SU-DHL-6 (cell line): ENCODE data around the gene PPP3CA.

Experiments used
- H2AFZ ChIP-seq: fragments of 200-600 bp; sonication (generic); 2 replicates; pipeline ENCODE4 v1.6.1; 2014; ENCODE audit warnings: low read depth, mild to moderate bottlenecking, moderate library complexity, mixed read lengths, antibody characterized with exemption, low read length; ENCODE audit not compliant: severe bottlenecking
- H3F3A ChIP-seq: fragments of 200-600 bp; shearing (Covaris generic); 2 replicates; pipeline ENCODE4 v1.6.0; 2016; ENCODE audit warnings: antibody characterized with exemption, mild to moderate bottlenecking; ENCODE audit not compliant: insufficient read depth
- H3K27ac ChIP-seq: fragments of 200-600 bp; sonication (generic); 2 replicates; pipeline ENCODE4 v1.5.1; 2016; ENCODE audit warnings: low read depth, mild to moderate bottlenecking, low read length, moderate library complexity, mixed read lengths
- H3K27me3 ChIP-seq: fragments of 200-600 bp; sonication (generic), shearing (Covaris generic); 2 replicates; pipeline ENCODE4 v1.6.0; 2014; ENCODE audit warnings: mild to moderate bottlenecking, low read length
- H3K36me3 ChIP-seq: fragments of 200-600 bp; sonication (generic); 2 replicates; pipeline ENCODE4 v1.6.1; 2014; ENCODE audit warnings: mild to moderate bottlenecking, low read length, mixed read lengths
- H3K4me2 ChIP-seq: fragments of 300-600, 200-600 bp; shearing (Covaris generic), sonication (generic); 2 replicates; pipeline ENCODE4 v1.6.0; 2014; ENCODE audit warnings: low read length, low read depth, mild to moderate bottlenecking; ENCODE audit not compliant: poor library complexity, severe bottlenecking
- H3K4me3 ChIP-seq: fragments of 200-600 bp; sonication (generic); 2 replicates; pipeline ENCODE4 v1.5.1; 2014; ENCODE audit warnings: antibody characterized with exemption, low read length, mild to moderate bottlenecking, mixed read lengths; ENCODE audit not compliant: insufficient read depth, poor library complexity, severe bottlenecking
- H3K79me2 ChIP-seq: fragments of 200-600 bp; sonication (generic); 2 replicates; pipeline ENCODE4 v1.6.1; 2014; ENCODE audit warnings: mild to moderate bottlenecking, low read length, moderate library complexity; ENCODE audit not compliant: insufficient read depth
- H3K9ac ChIP-seq: fragments of 200-600 bp; sonication (generic); 2 replicates; pipeline ENCODE4 v1.7.0; 2014; ENCODE audit warnings: mild to moderate bottlenecking, low read length
- H3K9me2 ChIP-seq: fragments of 200-600 bp; sonication (generic); replicated peaks from 2 replicates; pipeline ENCODE4 v1.6.1; 2014; ENCODE audit warnings: low read length; ENCODE audit not compliant: insufficient read depth
- H3K9me3 ChIP-seq: fragments of 200-600 bp; sonication (generic); 2 replicates; pipeline ENCODE4 v1.6.1; 2014; ENCODE audit warnings: low read length, mixed read lengths; ENCODE audit not compliant: insufficient read depth
- H4K20me1 ChIP-seq: fragments of 200-600 bp; sonication (generic); 2 replicates; pipeline ENCODE4 v1.6.1; 2014; ENCODE audit warnings: low read depth, mild to moderate bottlenecking, antibody characterized with exemption, low read length, moderate library complexity, mixed read lengths
- EZH2phosphoT487 ChIP-seq: fragments of 200-600 bp; sonication (generic), shearing (Covaris generic); conservative IDR thresholded peaks from 2 replicates; pipeline ENCODE4 v1.6.1; 2018; ENCODE audit warnings: mild to moderate bottlenecking, antibody characterized with exemption, low read length, moderate library complexity, mixed read lengths
- TF ChIP-seq, protein P1 (sequence below): fragments of 200-600 bp; sonication (generic); IDR thresholded peaks from one replicate; pipeline ENCODE4 v1.5.1; 2017; ENCODE audit warnings: antibody characterized with exemption, mild to moderate bottlenecking, low read length, moderate library complexity; ENCODE audit not compliant: insufficient read depth, poor library complexity, severe bottlenecking

The PPP3CA gene

GRCh38 chr4:101240099-101240498 lies 107.2 kb downstream of the PPP3CA start:
- no peak overlapping the region for H3K9ac ChIP-seq
- H3K27me3 ChIP-seq, result no peaks in the 10 kb centered on the region
- H3K36me3 ChIP-seq, result no peaks in the 10 kb centered on the region
- no peaks in the 10 kb centered on the region for H4K20me1 ChIP-seq
- no peaks in the 10 kb centered on the region for H3K9me2 ChIP-seq
- TF ChIP-seq EZH2phosphoT487, result no peak
- TF ChIP-seq, protein P1, sequence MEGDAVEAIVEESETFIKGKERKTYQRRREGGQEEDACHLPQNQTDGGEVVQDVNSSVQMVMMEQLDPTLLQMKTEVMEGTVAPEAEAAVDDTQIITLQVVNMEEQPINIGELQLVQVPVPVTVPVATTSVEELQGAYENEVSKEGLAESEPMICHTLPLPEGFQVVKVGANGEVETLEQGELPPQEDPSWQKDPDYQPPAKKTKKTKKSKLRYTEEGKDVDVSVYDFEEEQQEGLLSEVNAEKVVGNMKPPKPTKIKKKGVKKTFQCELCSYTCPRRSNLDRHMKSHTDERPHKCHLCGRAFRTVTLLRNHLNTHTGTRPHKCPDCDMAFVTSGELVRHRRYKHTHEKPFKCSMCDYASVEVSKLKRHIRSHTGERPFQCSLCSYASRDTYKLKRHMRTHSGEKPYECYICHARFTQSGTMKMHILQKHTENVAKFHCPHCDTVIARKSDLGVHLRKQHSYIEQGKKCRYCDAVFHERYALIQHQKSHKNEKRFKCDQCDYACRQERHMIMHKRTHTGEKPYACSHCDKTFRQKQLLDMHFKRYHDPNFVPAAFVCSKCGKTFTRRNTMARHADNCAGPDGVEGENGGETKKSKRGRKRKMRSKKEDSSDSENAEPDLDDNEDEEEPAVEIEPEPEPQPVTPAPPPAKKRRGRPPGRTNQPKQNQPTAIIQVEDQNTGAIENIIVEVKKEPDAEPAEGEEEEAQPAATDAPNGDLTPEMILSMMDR, result no peak
- no peak overlapping the region for H3K27ac ChIP-seq
- no peak overlapping the region for H3K4me3 ChIP-seq
- 0 out of 2 replicates have a peak, but pooled peaks cover 3% of the 10 kb centered on the region for H3K79me2 ChIP-seq
- no peaks in the 10 kb centered on the region for H3K9me3 ChIP-seq
- H3F3A ChIP-seq, result no peaks in the 10 kb centered on the region
- H3K4me2 ChIP-seq, result no peak overlapping the region
- H2AFZ ChIP-seq, result no peak overlapping the region

DNA sequence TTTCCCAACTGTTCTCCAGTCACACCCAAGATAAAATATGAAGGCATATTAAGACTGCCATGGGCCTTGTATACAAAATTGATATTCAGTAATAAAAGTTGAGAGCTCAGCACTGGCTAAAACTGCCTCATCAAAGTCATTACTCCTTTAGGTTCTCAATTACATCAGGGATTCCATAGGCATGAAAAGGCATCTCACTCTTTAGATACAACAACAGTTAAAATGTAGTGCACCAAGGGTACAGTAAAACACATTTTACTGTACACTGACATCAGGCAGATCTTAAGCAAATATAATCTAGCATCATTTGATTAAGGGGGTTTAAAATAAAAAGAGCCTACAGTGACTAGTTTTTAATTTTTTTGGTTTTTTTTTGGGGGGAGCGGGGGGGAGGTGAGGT lies 107.7 kb downstream of the PPP3CA start:
- Histone ChIP-seq H3K27ac (no peak overlapping the region), H4K20me1 (no peaks in the 10 kb centered on the region), H2AFZ (no peak overlapping the region), H3F3A (no peaks in the 10 kb centered on the region), H3K9ac (no peak overlapping the region), H3K27me3 (no peaks in the 10 kb centered on the region), H3K9me3 (no peaks in the 10 kb centered on the region), H3K9me2 (no peaks in the 10 kb centered on the region), H3K36me3 (no peaks in the 10 kb centered on the region), H3K79me2 (0 out of 2 replicates have a peak, but pooled peaks cover 3% of the 10 kb centered on the region), H3K4me3 (no peak overlapping the region), H3K4me2 (no peak overlapping the region)
- no peak for TF ChIP-seq EZH2phosphoT487
- TF ChIP-seq, protein P1, result no peak

- Histone ChIP-seq H3K9me2 (no peaks in the 10 kb centered on the region), H3K9ac (no peak overlapping the region), H3K27me3 (no peaks in the 10 kb centered on the region), H4K20me1 (no peaks in the 10 kb centered on the region), H3K79me2 (0 out of 2 replicates have a peak, but pooled peaks cover 3% of the 10 kb centered on the region), H3K4me3 (no peak overlapping the region), H3F3A (no peaks in the 10 kb centered on the region), H3K36me3 (no peaks in the 10 kb centered on the region), H2AFZ (no peak overlapping the region), H3K9me3 (no peaks in the 10 kb centered on the region), H3K27ac (no peak overlapping the region), H3K4me2 (no peak overlapping the region)
- TF ChIP-seq EZH2phosphoT487, result no peak
- TF ChIP-seq, protein P1, result no peak
Measured at GRCh38 chr4:101238706-101239105, 108.6 kb downstream of the PPP3CA start.

GRCh38 chr4:101237773-101238172 lies 109.6 kb downstream of the PPP3CA start:
- H3K27ac ChIP-seq, result no peak overlapping the region
- H3K79me2 ChIP-seq, result 0 out of 2 replicates have a peak, but pooled peaks cover 3% of the 10 kb centered on the region
- no peak overlapping the region for H3K4me3 ChIP-seq
- no peak overlapping the region for H2AFZ ChIP-seq
- no peak for TF ChIP-seq EZH2phosphoT487
- TF ChIP-seq, protein P1, result no peak
- H3K4me2 ChIP-seq, result no peak overlapping the region
- H3K9me3 ChIP-seq, result no peaks in the 10 kb centered on the region
- H3K27me3 ChIP-seq, result no peaks in the 10 kb centered on the region
- H3F3A ChIP-seq, result no peaks in the 10 kb centered on the region
- H3K36me3 ChIP-seq, result no peaks in the 10 kb centered on the region
- H3K9ac ChIP-seq, result no peak overlapping the region
- H4K20me1 ChIP-seq, result no peaks in the 10 kb centered on the region
- no peaks in the 10 kb centered on the region for H3K9me2 ChIP-seq
